Measurements from ENCODE around the gene CIP2A.

CIP2A gene

DNA sequence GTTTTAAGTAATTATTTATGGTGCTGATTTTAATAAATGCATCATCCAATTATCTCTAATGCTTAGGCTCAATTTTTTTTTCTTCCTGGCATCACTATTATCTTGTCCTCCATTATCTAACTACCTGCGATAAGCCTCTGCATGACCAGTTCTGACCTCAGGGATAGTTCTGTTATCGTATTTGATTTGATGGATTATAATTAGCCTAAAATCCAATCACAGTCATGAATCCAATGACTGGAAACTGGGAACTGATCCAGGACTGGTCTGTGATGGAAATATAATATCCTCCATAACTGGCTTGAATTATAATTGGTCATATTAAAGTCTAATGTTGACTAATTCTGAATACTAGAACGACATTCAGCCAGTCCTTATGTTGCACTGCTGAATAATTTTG lies 80.0 kb downstream of the CIP2A start:
- DNase-seq = peak; percentile 80

DNA sequence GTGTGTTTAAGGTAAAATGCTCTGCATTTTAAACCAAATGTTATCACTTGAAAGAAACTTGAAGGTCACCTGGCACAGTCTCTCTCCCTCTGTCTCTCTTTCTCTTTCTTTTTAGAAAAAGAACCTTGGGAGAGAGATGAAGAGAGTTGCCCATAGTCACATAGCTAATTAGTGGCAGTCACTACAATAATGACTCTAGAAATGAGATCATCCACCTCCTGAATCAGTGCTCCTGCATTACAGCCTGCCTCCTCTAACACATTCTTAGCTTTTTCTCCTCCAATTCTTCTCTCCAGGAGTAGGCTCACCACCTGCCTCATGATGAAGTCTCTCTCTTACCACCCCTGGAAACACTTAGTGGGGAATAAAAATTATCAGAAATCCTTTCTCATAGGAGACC lies 81.3 kb downstream of the CIP2A start:
- DNase-seq = no peak

GRCh38 chr3:108505811-108506210 lies 83.4 kb downstream of the CIP2A start:
- DNase-seq = no peak

DNA sequence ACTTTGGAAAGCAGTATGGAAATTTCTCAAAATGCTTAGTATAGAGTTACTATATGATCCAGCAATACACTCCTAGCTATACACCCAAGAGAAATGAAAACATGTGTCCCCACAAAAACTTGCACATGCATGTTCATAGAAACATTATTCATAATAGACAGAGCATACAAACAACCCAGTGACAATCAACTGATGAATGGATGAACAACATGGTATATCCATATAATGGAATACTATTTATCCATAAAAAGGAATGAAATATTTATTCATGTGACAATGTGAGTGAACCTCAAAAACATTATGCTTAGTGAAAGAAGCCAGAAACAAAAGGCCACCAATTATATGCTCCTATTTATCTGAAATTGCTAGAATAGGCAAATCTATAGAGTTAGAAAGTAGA lies 85.5 kb downstream of the CIP2A start:
- DNase-seq = no peak

DNA sequence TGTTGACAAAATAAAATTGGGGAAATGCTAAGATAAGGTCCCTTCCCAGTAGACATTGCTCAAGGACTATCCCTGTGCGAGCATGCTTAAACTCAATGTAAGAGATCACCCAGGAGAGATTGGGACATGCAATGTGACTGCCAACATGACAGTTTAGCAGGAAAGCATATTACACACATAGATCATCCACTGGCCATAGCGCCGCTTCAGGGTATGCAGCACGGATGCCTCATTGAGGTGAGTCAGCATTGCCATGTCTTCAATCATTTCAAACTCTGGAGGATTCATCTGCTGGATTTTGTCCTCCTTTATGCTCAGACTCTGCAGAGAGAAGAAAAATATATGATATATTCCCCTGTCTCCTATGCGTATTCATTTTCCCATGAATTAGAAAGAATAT lies 87.7 kb downstream of the CIP2A start:
- DNase-seq = no peak

DNA sequence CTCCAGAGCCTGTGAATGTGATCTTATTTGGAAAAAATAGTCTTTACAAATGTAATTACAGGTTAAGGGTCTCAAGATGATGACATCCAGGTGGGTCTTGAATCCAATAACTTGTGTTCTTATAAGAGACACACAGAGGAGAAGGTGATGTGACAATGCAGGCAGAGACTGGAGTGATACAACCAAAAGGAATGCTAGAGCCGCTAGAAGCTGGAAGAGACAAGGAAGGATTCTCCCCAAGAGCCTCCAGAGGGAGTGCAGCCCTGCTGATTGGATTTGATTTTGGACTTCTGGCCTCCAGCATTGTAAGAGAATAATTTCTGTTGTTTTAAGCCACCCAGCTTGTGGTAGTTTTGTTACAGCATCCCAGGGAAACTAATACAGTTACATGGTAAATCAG lies 88.5 kb downstream of the CIP2A start:
- DNase-seq = no peak
